AG08395 (cell line): ENCODE data around the gene ADH4.
"Not testable (repeated sequence)": the region's sequence is repeated elsewhere in the genome, so short reads cannot be mapped to it uniquely, and the experiment has no call there.

ENCODE experiments used
- DNase-seq: peaks from one replicate; pipeline ENCODE4 v3.0.0; 2012; ENCODE audit warnings: mixed read lengths, low spot score

ADH4 gene

DNA sequence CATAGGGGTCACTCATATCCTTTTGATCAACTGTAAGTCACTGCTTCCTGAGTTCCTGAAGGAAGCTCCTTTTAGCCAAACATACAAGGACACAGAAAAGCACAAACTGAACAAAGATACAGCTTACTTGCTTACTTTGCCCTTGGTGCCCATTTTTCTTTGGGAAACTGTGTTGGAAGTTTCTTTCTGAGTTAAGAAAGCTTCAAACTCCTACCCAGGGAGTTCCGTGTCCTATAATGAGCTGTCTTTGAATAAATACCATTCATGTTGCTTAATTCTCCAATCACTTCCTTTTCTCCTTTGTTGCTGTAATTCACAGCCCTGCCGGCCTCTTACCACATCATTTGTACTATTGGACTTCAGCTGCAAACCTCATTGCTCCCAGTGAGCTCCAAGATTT lies at the start of gene ADH4:
Gene ADH4 (minus strand): TSS at position 228 of the 400 bp plus-strand sequence. CDS start 75 bp downstream, at position 153.
- DNase-seq = no peak

DNA sequence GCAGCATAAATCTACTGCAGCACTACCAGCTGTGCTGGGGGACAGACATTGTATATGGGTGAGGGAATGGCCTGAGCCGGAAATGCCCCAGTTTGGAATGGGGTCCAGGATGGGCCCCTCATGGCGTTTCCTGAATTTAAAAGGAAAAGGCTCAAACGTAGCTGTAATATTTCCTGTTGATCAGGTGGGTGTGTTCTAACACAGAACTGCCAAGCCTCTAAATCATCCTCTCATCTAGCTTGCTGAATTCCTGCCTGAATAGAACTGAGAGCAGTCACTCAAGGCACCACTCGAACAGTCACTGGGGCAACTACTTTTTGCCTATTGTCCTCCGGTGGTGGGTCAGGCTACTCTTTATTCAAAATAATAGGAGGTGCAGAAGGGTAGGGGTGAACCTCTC lies 46.2 kb upstream of the ADH4 start:
- DNase-seq = no peak

DNA sequence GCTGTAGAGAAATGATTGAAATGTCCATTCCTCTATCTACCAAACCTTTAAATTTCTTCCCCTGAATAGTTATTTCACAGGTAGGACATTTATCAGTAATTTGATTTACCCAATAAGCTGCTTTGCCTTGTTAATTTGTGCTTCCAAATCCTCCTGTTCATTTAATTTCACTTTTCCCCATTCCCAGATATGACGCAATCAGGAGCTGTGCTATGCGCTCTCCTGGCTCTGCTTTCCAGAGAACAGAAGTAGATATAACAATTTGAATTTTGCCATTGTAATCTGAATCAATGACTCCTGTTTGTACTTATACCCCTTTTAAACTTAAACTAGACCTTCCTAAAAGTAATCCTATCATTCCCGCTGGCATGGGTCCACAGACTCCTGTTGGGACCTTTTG lies 45.8 kb upstream of the ADH4 start:
- not testable (repeated sequence) for DNase-seq

- no peak for DNase-seq
Measured at GRCh38 chr4:99186029-99186428, 41.9 kb upstream of the ADH4 start.

DNA sequence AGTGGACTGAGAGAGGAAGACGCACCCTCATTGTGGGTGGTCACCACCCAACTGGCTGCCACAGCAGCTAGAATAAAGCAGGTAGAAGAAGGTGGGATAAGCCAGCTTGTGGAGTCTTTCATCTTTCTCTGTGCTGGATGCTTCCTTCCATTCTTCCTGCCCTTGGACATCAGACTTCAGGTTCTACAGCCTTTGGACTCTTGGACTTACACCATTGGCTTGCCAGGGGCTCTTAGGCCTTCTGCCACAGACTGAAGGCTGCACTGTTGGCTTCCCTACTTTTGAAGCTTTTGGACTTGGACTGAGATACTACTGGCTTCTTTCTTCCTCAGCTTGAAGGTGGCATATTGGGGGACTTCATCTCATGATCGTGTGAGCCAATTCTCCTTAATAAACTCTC lies 41.5 kb upstream of the ADH4 start:
- no peak for DNase-seq

- peak; percentile 79 for DNase-seq
Measured at GRCh38 chr4:99180382-99181070, 36.4 kb upstream of the ADH4 start.

GRCh38 chr4:99179626-99180025 lies 35.5 kb upstream of the ADH4 start:
- no peak for DNase-seq

DNA sequence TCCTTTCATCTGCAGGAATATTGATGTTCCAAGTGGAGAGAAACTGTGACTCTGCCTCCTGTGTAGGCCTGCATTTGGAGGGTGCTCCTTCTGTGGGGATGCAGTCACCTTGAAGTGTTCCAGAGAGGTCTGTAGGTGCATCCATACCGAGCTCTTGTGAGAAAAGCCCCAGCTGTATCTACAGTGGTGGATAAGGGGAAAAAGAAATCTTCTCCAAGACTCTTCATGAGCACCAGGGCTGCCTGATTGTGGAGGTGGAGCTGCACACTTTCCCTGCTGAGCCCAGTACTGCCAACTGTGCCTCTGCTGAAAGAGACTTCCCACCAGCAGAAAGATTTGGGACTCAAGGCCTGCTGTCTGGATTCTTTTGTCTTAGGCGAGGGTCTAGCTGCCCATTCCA lies 35.1 kb upstream of the ADH4 start:
- DNase-seq = no peak

DNA sequence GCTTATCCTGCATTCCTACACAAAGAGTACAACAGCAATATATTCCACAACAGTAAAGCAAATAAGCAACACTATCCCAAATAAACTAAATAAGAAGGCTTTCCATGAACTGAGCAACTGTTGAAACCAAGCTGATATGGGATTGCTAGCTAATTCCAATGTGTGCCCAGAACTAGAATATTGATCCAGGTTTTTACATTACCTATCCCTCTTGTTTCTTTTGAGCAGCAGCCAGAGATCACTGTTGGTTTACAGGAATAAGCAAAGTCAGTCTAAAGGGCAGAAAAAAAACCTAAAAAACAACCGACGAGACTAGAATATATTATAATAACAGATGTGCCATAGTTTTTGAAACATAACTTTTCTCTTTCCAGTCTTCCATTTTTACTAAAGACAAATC lies 22.4 kb upstream of the ADH4 start:
- DNase-seq = no peak

DNA sequence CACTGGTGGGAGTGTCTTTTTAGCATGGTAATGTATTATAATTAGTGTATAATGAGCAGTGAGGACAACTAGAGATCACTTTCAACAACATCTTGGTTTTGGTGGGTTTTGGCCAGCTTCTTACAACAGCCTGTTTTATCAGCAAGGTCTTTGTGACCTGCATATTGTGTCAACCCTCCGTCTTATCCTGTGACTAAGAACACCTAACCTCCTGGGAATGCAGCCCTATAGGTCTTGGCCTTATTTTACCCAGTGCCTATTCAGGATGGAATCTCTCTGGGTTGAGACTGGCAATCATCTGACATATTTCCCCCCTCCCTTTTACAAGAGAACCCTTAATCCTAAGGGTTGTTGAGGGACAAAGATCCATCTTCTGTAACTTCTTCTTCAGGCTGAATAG lies 21.9 kb upstream of the ADH4 start:
- no peak for DNase-seq

DNA sequence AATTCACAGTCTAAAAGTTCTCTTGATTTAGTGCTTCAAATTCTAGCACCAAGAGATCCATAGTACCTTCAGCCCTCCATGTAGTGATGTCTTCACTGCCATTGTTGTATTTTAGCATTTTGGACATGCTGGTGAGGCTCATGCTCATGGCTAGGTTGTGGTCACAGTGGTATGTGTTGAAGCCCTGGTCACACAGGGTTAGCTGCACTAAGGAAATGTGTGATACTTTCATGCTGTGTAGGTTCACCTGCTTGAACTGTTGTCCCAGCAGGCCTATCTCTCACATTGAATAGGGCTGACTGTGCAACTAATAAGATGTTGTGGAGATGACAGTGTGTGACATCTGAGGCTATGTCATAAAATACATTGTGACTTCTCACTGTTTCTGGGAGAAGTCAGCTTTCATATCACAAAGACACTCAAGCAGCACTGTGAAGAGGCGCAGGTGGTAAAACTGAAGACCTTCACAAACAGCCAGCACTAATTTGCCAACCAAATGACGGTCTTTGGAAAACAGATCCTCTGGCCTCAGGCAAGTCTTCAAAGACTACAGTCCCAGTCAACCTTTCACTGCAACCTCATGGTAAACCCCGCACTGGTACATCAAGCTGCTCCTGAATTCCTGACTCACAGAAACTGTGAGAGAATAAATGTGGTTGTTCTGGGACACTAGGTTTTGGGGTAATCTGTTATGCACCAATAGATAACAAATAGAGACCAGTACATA lies 17.4 kb upstream of the ADH4 start:
- no peak for DNase-seq

GRCh38 chr4:99159699-99160098 lies 15.6 kb upstream of the ADH4 start:
- no peak for DNase-seq

GRCh38 chr4:99157478-99157935 lies 13.4 kb upstream of the ADH4 start:
- DNase-seq = no peak

DNA sequence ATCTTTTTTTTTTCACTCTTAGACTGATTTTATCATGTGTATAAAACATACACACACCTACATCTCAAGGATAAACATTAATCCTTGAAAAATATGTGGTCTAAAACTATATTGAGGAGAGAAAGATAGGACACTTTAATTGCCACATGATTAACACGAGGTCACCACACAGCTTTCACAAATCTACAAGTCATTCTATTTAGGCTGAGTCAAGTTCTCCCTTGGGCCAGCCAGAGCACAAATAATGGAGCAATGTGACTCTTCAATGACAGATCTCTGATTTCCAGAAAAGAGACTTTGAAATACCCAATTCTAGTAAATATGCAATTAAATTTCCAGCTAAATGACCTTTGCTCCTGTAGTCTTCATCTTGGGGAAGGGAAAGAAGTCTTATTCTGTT lies 12.9 kb upstream of the ADH4 start:
- DNase-seq = no peak

DNA sequence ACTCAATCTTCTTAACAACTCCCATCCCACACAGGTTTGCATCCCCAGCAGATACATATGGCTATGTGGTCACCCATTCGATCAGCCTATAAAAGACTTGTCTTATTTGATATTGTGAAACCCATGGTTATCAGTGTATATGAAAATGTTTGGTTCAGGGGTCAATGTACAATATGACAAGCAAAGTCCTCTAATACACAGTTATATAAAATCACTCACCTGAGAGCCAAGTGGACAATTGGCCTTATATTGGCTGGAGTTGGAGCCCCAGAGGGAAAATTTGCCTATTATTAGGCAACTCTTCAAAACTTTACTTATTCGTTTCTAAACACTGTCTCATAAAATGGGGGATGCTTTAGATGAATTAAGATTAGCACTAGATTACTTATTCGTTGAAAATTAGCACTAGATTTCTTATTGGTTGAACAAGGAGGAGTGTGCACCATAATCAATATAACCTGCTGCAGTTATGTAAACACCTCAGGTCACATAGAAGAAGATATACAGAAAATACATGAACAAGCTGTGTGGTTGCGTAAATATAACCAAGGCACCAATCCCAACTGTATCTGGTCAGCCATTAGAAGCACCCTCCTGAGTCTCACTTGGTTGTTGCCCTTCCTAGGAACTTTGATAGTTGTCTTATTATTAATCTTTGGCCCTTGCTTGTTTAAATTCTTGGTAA lies 10.7 kb upstream of the ADH4 start:
- DNase-seq = no peak

DNA sequence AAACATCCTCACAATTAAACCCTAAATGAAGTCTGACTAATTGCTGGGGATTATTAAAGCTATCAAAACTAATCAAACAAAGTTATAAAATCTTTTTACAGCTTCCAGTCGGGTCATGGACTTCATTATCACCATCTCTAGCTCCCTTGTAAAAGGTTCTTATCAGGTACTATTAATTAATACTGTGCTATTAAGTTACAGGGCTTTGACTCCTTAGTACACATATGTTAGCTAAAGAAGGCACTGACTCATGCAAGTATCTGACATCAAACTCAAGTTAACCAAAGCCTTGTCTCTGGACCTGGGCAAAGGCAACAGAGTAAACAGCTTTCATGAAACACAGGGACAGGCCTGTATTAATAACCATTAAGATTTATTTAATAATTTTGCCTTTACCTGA lies 7.9 kb upstream of the ADH4 start:
- no peak for DNase-seq

DNA sequence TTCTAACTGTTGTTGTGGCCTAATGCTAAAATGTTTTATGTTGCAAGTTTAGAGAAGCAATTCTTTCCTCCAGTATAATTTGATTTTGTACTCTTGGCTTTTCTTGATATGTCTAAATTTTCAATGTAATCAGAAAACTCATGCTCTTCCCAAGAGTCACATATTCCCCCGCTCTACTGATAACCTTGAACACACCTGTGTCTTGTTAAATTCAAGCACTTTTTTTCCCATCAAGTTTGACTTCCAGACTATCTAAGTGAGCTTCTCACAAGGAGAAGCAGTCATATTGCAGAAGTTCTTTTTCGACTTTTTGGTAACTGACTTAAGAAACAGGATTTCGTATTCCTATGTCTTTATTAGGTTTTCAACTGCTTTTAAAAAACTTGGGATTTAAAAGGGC lies 7.4 kb upstream of the ADH4 start:
- no peak for DNase-seq

GRCh38 chr4:99149426-99150019 lies 5.4 kb upstream of the ADH4 start:
- no peak for DNase-seq

DNA sequence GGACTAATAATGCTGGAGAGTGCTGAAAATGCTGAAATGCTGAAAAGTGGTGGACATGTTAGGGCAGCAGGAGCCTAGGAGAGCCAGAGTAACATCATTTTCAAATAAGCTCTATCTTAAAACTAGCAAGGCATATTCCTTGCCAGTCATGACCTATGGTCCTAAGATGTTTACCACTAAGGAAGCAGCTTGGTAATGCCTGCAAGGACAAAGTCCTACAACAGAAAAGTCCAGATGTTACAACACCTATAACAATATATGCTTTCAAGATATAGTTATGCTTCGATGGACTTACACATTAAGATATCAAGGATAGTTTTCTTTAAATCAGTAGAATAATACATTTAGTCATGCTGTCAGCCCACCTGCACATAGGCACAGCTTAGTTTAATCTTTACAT lies 4.5 kb upstream of the ADH4 start:
- DNase-seq = no peak

- DNase-seq = no peak
Measured at GRCh38 chr4:99144587-99144986, 490 bp upstream of the ADH4 start.

GRCh38 chr4:99136329-99136728 lies 7.8 kb downstream of the ADH4 start:
- no peak for DNase-seq

DNA sequence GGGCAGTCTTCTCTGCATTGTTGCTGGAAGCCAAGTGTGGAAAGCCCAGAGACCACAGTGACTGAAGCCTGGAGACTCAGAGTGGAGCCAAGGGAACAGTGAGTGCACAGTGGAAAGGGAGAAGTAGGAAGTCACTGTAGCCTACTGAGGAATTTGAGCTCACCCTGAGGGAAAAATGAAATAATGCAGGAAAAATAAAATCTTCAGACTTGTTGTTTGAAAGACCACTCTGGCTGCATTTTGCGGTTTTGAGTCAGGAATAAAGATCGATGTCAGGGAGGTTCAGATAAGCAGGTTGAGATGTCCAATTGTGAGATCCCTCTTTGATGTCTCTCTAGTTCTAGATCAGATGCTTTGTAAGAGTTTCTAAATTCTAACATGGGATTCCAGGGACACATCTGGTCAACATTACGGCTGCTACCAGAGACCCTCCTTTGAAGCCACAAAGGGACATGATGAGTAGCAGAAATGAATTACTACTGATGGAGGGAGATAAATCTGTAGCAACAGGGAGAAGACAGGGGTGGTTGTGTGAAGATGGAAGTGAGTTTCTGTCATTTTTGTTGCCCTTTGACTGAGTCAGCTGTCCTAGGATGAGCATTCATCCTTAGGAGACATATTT lies 8.4 kb downstream of the ADH4 start:
- peak; percentile 4 for DNase-seq
